GM12878 (cell line): Measurements from ENCODE around the gene TPRA1.

Source experiments
- TF ChIP-seq, protein P1 (sequence below): IDR thresholded peaks from 2 replicates; pipeline ENCODE4 v1.6.1; 2012; ENCODE audit warnings: low read length, inconsistent platforms
- TF ChIP-seq, protein P2 (sequence below): IDR thresholded peaks from 2 replicates; pipeline ENCODE4 v1.6.1; 2012; ENCODE audit warnings: mild to moderate bottlenecking, low read depth, low read length

DNA sequence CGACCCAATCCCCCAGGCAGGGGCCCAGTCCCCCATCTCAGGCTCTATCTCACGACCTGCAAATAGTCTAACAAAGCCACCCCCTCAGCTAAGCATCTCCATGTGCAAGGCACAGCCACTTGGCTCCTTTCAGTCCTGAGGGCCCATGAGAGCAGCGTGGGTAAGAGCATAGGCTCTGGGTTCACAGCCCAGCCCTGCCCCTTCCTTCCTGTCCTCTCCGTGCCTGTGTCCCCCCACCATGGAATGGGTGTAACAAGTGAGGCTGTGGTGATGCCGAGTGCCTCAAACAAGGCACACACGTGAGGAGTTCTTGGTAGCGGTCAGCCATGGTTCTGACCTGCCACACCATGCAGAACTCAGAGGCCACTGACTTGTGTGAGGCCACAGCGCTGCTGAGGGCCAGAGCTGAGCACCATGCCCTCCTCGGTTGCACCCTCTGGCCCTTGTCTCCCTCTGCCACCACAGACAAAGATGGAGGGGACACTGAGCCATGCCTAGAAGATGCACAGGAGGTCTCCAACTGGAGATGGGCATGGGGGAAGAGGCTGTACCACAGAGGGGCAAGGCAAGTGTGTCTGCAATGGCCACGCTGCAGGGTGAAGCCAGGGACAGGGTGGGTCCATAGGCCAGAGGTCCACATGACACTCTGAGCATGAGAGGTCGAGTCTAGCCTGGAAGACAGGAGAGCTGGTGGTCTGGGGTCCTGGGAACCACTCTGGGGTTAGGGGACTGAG is 10.0 kb downstream of the TPRA1 start:
- TF ChIP-seq, protein P1, sequence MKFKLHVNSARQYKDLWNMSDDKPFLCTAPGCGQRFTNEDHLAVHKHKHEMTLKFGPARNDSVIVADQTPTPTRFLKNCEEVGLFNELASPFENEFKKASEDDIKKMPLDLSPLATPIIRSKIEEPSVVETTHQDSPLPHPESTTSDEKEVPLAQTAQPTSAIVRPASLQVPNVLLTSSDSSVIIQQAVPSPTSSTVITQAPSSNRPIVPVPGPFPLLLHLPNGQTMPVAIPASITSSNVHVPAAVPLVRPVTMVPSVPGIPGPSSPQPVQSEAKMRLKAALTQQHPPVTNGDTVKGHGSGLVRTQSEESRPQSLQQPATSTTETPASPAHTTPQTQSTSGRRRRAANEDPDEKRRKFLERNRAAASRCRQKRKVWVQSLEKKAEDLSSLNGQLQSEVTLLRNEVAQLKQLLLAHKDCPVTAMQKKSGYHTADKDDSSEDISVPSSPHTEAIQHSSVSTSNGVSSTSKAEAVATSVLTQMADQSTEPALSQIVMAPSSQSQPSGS, result no peak
- TF ChIP-seq, protein P2, sequence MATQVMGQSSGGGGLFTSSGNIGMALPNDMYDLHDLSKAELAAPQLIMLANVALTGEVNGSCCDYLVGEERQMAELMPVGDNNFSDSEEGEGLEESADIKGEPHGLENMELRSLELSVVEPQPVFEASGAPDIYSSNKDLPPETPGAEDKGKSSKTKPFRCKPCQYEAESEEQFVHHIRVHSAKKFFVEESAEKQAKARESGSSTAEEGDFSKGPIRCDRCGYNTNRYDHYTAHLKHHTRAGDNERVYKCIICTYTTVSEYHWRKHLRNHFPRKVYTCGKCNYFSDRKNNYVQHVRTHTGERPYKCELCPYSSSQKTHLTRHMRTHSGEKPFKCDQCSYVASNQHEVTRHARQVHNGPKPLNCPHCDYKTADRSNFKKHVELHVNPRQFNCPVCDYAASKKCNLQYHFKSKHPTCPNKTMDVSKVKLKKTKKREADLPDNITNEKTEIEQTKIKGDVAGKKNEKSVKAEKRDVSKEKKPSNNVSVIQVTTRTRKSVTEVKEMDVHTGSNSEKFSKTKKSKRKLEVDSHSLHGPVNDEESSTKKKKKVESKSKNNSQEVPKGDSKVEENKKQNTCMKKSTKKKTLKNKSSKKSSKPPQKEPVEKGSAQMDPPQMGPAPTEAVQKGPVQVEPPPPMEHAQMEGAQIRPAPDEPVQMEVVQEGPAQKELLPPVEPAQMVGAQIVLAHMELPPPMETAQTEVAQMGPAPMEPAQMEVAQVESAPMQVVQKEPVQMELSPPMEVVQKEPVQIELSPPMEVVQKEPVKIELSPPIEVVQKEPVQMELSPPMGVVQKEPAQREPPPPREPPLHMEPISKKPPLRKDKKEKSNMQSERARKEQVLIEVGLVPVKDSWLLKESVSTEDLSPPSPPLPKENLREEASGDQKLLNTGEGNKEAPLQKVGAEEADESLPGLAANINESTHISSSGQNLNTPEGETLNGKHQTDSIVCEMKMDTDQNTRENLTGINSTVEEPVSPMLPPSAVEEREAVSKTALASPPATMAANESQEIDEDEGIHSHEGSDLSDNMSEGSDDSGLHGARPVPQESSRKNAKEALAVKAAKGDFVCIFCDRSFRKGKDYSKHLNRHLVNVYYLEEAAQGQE, result no peak
